Stimulated activated CD8-positive, alpha-beta memory T cell treated with anti-CD3 and anti-CD28 coated beads, Interleukin-4, amount 100 ng/mL, for 1 hour (primary cell): ENCODE measurements around the gene DMRTA1.
"Not testable (repeated sequence)": the region's sequence is repeated elsewhere in the genome, so short reads cannot be mapped to it uniquely, and the experiment has no call there.

Experiments
- DNase-seq, 2 donors: peaks; one replicate each; pipeline ENCODE4 v3.0.0-alpha.2; 2020; ENCODE audit warnings: low read depth in 2 of 2, low spot score in 1 of 2

The DMRTA1 gene

DNA sequence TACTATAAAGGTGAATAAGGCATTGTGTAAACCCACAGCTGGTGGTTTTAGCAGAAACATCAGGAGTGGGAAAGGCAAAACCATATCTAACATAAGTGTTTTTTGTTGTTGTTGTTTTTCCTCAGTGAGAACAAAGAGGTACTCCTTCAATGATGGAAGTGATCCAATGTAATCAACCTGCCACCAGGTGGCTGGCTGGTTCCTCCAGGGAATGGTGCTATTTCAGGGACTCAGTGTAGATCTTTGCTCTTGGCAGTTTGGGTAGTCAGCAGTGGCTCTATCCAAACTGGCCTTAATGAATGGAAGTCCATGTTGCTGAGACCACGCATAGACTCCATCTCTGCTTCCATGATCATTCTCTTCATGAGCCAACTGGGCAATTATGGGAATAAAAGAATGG, 10.8 kb downstream of the DMRTA1 start:
- DNase-seq, result no peak

DNA sequence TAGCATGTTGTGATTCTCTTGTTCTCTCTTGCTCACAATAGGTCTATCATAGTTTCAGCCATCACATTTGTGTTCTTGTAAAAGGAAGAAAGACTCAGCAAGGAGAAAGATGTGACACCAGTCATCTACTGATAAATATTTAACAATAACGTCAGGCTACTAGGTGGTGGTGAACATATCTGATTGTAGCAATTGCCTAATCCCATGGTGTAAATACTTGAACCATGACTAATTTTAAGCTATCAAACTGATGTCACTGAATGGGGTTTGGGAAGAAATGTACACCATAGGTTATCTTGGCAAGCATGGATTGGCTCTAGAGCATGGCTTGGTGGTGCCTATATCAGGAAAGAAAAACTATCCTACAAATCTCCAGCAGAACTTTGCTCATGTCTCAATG, 16.6 kb downstream of the DMRTA1 start:
- DNase-seq, result no peak

DNA sequence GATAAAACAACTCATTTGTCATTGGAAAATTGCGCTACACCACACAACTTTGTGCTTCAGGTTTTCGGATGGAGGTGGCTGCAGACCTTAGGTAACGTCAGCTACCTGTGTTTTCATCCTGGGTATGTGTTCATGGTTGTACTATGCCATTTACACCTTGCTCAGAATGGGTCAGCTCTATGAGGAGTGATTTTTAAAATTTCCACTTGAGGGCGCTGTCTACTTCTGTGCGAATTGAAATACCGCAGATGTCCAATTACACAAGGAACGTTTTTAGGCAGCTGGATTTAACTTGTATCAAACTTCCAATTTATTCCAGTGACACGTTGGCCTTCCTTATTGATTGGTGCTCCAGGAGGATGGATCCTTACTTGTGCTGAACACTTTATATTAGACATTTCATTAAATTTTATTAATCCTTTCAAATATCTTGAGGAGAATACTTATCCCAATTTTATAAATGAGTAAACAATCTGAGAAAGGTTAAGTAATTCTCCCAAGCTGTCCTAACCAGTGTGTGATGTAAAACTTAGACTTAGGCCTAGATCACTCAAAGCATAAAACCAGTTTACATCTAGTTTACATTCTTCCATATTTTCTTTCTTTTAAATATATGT, 23.4 kb downstream of the DMRTA1 start:
- DNase-seq, result no peak

DNA sequence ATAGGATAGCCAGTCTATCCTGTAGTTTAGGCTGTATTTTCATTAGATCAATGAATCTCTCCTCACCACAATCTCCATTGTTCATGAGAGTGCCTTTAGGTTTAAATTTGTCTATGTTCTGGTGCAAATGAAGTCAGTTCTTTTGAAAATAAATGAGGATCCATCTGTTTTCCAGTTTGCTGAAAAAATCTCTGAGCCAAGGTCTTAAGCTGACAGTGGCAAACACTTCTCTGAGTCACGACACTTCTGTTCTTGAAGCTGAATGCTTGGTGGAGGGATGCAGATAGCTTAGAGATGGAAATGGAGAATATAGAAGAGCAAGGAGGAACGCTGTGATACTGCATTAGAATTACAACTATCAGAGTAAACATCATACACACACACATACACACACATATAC, 34.9 kb downstream of the DMRTA1 start:
- no peak for DNase-seq

DNA sequence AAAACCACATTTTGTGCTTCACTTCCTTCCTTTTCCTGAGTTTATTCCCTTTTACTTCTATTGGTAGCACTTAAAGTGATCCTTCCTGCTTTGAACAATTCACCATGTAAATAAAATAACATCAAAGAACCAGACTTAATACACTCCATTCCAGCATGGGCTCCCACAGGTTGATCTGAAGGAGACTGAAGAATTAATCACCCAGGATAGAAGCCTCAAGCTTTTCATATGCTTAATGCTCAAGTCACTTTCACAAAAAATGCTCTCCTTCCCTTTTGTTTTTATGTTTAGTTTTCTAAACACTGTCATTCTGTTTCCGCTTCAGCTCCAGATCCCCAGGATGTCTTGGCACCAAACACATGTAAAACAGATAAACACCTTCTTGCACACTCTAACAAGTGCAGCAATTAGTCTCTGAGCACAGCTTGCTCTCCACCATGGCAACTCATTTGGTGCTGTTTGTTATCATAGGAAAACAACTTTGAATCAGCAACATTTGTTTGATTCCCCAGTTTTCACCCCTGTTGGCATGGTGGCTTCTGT, 37.0 kb downstream of the DMRTA1 start:
- DNase-seq, result no peak

DNA sequence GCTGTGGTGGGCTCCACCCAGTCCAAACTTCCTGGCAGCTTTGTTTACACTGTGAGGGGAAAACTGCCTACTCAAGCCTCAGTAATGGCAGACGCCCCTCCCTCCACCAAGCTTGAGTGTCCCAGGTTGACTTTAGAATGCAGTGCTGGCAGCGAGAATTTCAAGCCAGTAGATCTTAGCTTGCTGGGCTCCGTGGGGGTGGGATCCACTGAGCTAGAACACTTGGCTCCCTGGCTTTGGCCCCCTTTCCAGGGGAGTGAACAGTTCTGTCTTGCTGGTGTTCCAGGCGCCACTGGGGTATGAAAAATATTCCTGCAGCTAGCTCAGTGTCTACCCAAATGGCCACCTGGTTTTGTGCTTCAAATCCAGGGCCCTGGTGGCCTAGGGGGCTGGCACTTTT, 49.6 kb downstream of the DMRTA1 start:
- DNase-seq, result not testable (repeated sequence)
